HG03354 (cell line): ENCODE data around the gene TXNDC2.
"Not testable (repeated sequence)": the region's sequence is repeated elsewhere in the genome, so short reads cannot be mapped to it uniquely, and the experiment has no call there.

Source experiments
- ATAC-seq: cut with Tn5 transposase; IDR thresholded peaks from one replicate; pipeline ENCODE4 v1.9.1; 2021; ENCODE audit warnings: mild to moderate bottlenecking; ENCODE audit not compliant: unreplicated experiment, poor library complexity, severe bottlenecking

Gene TXNDC2

DNA sequence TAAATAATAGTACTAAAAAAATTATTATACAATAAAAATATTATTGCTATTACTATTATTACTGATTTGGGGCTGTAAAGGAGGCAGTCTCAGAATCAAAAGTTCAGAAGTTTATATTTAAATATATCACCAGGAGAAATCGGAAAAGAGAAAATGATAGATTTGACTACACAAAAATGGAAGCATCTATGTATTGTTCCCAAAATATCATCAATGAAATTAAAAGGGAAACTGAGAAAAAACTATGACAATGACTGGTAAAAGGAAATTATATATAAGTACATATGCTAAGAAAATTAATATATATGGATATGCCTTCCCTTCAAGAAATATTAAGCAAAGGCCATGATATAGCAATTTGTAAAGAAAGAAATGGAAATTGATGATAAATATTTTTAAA, 7.7 kb upstream of the TXNDC2 start:
- ATAC-seq = no peak

DNA sequence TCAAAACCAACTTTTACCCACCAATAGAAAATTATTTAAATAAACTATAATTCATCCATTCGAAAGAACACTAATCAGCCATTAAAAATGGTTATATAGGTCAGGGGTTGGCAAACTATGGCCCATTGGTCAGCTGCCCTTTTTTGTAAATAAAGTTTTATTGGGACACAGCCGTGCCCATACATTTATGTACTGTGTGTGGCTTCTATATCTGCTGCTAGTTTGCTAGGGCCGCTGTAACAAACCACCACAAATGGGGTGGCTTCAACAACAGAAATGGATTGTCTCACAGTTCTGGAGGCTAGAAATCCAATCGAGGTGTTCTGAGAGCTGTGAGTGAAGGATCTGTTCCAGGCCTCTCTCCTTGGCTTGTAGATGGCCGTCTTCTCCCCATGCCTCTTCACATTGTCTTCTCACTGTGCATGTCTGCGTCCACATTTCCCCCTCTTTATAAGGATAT, 7.0 kb upstream of the TXNDC2 start:
- ATAC-seq = no peak

DNA sequence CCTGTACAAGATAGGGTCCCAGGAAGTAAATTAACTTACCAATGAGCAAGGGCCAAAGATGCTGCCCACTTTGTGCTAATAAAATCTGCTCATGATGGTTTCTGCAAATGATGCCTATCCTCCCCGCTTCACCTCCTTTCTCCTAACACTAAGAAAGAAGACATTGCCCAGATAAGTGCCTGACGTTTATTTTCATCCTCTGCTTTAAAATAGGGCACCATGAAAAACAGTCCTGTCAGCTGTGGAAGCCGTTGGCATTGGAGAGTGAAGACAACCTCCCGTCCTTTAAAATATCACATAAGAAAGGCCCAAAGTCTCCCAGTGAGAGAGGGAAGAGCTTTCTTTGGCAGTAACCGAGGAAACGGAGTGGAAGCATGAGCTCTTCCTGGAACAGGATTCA, 1.7 kb upstream of the TXNDC2 start:
- ATAC-seq = no peak

DNA sequence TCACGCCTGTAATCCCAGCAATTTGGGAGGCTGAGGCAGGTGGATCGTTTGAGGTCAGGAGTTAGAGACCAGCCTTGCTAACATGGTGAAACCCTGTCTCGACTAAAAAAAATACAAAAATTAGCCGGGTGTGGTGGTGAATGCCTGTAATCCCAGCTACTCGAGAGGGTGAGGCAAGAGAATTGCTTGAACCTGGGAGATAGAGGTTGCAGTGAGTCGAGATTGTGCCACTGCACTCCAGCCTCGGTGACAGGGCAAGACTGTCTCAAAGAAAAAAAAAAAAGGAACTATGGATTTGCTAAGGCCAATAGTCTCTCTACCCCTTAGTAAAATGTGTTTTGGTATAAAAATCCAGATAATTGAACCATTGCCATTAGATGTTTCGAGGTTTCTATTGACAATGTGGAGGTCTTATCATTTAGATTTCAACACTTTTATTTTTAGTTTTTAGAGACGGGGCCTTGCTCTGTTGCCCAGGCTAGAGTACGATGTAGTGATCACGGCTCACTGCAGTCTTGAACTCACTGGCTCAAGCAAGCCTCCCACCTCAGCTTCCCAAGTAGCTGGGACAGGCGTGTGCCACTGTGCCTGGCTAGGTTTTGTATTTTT, 1.1 kb upstream of the TXNDC2 start:
- no peak for ATAC-seq

GRCh38 chr18:9886005-9886348, 204 bp downstream of the TXNDC2 start:
- ATAC-seq = no peak

DNA sequence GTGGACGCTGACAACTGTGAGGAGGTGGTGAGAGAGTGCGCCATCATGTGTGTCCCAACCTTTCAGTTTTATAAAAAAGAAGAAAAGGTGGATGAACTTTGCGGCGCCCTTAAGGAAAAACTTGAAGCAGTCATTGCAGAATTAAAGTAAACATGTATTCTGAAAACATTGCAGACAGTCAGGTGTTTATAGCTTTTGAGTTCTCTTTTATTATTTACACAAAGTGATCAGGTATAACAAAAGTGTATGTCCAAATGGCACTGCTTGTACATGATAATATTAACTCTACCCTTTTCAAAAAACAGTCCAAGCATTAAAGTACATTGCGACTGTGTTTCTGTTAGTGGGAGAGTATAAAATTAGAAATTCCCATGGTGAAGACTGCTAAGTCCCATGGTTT, 2.2 kb downstream of the TXNDC2 start:
- no peak for ATAC-seq

DNA sequence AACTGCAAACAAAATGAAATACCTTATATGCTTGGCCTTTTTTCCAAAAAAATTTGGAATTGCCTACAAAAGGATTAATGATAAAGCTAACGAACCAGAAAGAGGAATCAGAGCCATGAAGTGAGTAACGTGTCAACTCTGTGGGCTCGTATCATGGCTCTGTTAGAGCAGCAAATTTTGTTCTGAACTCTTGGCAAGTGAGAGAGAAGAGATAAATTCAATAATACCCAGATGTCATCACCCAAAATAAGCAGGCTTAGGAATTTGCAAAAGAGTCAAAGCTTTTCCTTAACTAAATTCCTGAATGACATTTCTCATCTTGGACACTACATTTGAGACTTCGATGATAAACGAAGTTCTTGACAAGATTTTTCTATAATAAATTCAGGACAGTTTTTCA, 4.4 kb downstream of the TXNDC2 start:
- no peak for ATAC-seq

DNA sequence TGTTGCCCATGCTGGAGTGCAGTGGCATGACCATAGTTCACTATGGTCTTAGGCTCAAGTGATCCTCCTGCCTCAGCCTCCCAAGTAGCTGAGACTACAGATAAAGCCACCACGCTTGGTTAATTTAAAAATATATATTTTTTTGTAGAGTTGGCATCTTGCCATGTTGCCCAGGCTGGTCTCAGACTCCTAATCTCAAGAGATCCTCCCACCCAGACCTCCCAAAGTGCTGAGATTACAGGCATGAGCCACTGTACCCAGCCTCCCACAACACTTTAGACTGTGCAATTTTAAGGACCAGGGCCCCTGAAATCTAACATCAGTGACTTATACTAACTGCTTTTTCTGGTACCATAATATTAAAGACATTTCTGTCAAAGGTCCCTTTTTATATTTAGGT, 5.2 kb downstream of the TXNDC2 start:
- ATAC-seq = no peak

DNA sequence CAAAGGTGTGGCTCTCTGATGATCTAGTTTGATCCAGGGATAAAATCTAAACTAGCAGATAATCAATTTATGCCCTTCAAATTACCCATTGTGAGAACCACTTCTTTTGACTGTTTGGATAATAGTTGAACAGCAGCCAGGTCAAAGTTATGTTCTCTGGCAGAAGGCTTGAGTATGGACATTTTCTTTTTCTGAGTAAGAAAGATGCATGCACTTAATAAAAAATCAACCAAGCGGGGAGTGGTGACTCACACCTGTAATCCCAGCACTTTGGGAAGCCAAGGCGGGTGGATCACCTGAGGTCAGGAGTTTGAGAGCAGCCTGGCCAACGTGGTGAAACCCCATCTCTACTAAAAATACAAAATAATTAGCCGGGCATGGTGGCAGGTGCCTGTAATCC, 5.7 kb downstream of the TXNDC2 start:
- ATAC-seq = not testable (repeated sequence)

GRCh38 chr18:9894454-9895068, 8.8 kb downstream of the TXNDC2 start:
- no peak for ATAC-seq

- ATAC-seq = no peak
These were observed 11.4 kb downstream of the TXNDC2 start for GRCh38 chr18:9897129-9897528.

- ATAC-seq = not testable (repeated sequence)
These were observed 12.1 kb downstream of the TXNDC2 start for GRCh38 chr18:9897787-9898291.

DNA sequence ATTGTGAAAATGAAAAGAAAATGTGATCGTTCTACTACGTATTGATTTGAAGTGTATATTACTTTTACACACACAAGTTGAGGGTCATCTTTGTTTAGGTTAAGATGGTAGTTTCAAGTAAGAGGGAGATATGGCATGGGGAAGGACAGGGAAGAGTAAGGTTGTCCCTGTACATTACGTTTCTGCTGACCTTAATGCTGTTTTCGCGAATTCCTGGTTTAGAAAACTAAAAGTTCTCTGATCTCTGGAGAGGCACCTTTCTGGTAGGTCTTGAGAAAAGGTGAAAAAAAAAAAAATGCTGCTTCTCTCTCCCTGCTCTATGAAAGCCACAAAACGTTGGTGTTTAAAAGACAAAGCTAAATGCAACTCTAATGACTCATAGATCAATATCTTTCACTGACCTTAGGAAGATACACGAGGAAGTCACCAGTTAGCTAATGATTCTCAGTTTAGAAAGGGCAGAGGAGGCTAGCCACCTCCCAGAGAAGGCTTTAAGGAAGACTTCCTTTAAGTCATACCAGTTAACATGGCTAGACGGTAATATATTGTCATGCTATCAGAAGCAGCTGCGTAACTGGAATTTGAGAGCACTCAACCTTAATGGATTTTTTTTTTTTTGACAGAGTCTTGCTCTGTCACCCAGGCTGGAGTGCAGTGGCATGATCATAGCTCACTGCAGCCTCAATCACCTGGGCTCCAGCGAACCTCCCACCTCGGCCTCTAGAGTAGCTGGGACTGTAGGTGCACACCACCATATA, 13.2 kb downstream of the TXNDC2 start:
- ATAC-seq = no peak

- not testable (repeated sequence) for ATAC-seq
These were observed 13.8 kb downstream of the TXNDC2 start for GRCh38 chr18:9899550-9899930.

DNA sequence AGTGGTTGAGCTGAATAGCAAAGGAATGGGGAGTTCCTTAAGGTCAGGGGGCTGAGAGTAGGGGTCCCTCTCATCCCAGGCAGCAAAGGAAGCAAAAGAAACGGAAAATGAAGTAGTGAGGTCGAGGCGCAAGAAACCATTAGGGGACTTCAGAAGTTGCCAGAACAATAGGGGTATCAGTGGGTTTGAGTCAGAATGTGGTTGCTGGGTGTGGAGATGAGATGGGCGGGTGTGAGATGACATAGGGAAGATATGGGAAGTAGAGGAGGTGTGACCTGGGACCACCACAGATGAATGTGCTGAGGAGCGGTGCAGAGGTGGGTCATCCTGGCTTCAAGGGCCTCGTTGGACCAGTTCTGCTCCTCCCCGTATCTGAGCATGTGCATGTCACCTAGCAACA, 14.9 kb downstream of the TXNDC2 start:
- ATAC-seq = no peak

GRCh38 chr18:9901377-9901776, 15.6 kb downstream of the TXNDC2 start:
- ATAC-seq = no peak

DNA sequence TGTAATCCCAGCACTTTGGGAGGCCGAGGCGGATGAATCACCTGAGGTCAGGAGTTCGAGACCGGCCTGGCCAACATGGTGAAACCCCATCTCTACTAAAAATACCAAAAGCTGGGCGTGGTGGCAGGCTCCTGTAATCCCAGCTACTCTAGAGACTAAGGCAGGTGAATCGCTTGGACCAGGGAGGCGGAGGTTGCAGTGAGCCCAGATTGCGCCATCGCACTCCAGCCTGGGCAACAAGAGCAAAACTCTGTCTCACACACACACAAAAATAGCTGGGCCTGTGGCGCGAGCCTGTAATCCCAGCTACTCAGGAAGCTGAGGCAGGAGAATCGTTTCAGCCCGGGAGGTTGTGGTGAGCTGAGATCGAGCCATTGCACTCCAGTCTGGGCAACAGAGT, 16.5 kb downstream of the TXNDC2 start:
- not testable (repeated sequence) for ATAC-seq

DNA sequence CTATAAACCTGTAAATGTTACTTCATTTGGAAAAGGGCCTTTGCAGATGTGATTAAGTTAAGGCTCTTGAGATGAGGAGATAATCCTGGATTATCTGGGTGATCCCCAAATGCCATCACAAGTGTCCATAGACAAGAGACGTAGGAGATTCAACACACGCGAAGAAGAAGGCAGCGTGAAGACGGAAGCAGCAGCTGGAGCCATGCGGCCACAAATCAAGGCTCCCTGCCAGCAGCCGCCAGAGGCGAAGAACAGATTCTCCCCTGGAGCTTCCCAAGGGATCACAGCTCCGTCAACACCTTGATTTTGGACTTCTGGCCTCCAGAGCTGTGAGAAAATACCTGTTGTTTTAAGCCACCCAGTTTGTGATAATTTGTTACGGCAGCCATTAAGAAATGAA, 17.1 kb downstream of the TXNDC2 start:
- no peak for ATAC-seq

GRCh38 chr18:9905401-9905922, 19.7 kb downstream of the TXNDC2 start:
- ATAC-seq = no peak

GRCh38 chr18:9906481-9906880, 20.7 kb downstream of the TXNDC2 start:
- ATAC-seq = no peak

DNA sequence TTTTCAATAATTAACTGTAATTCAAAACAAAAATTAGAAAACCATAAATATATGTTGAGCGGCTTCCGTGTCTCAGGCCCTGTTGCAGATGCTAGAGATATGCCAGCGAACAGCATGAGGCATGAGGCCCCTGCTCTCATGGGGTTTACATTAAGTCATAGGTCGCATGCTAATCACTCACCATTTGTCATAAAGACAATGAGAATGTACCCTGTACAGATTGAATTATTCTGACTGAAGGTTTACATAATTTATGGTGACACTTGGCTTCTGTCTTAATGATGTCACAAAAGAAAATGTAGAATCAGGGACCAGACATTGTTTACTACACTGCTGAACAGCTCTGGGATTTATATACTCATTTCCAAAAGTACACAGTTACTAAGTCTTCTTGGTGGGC, 22.1 kb downstream of the TXNDC2 start:
- ATAC-seq = no peak
